ENCODE measurements around the gene NCKAP5. TPM values are rescaled to one million over a fixed set of nuclear protein-coding genes. Genes with fewer than 3 reads are reported as not detected.

Gene NCKAP5
- polyA plus RNA-seq, 1 experiment, result 16.6 TPM

GRCh38 chr2:132971310-132972061 is 596.8 kb downstream of the NCKAP5 start:
- DNase-seq (ENCODE audit: low read depth, low spot score), result no peak
- no peaks in the 10 kb centered on the region for H3K9me3 ChIP-seq (ENCODE audit: control insufficient read depth, insufficient read depth, low read length)
- H3K27ac ChIP-seq (ENCODE audit: low read depth, low read length), result no peak overlapping the region
- TF ChIP-seq CTCF (IDR thresholded peaks at IDR 0.05; ENCODE audit: low read depth, low read length), result no peak
- ChIA-PET POLR2A (no interaction called here), CTCF (no interaction called here)
- no peak overlapping the region for H3K4me3 ChIP-seq (ENCODE audit: low read depth, low read length)
- H3K27me3 ChIP-seq (ENCODE audit: control insufficient read depth, insufficient read depth, low read length), result no peaks in the 10 kb centered on the region

- no peak overlapping the region for H3K27ac ChIP-seq (ENCODE audit: low read depth, low read length)
- POLR2A ChIA-PET, result interaction anchor here (0.6 kb wide), 1 partner anchor 325 kb away, joined by 3 read pairs; no protein-coding TSS in a partner anchor
- H3K4me3 ChIP-seq (ENCODE audit: low read depth, low read length), result no peak overlapping the region
- DNase-seq (ENCODE audit: low read depth, low spot score), result no peak
- H3K9me3 ChIP-seq (ENCODE audit: control insufficient read depth, insufficient read depth, low read length), result no peaks in the 10 kb centered on the region
- no peaks in the 10 kb centered on the region for H3K27me3 ChIP-seq (ENCODE audit: control insufficient read depth, insufficient read depth, low read length)
- TF ChIP-seq CTCF (IDR thresholded peaks at IDR 0.05; ENCODE audit: low read depth, low read length), result no peak
- CTCF ChIA-PET, result no interaction called here
Observed at GRCh38 chr2:132969371-132969985, 598.8 kb downstream of the NCKAP5 start.

GRCh38 chr2:132965460-132965859 is 602.8 kb downstream of the NCKAP5 start:
- no peaks in the 10 kb centered on the region for H3K27me3 ChIP-seq (ENCODE audit: control insufficient read depth, insufficient read depth, low read length)
- no peaks in the 10 kb centered on the region for H3K9me3 ChIP-seq (ENCODE audit: control insufficient read depth, insufficient read depth, low read length)
- H3K27ac ChIP-seq (ENCODE audit: low read depth, low read length), result no peak overlapping the region
- ChIA-PET POLR2A (no interaction called here), CTCF (no interaction called here)
- no peak overlapping the region for H3K4me3 ChIP-seq (ENCODE audit: low read depth, low read length)
- DNase-seq (ENCODE audit: low read depth, low spot score), result no peak
- TF ChIP-seq CTCF (IDR thresholded peaks at IDR 0.05; ENCODE audit: low read depth, low read length), result no peak

GRCh38 chr2:132963161-132963560 is 605.1 kb downstream of the NCKAP5 start:
- no peaks in the 10 kb centered on the region for H3K9me3 ChIP-seq (ENCODE audit: control insufficient read depth, insufficient read depth, low read length)
- H3K27ac ChIP-seq (ENCODE audit: low read depth, low read length), result no peak overlapping the region
- no peak for DNase-seq (ENCODE audit: low read depth, low spot score)
- no peak for TF ChIP-seq CTCF (IDR thresholded peaks at IDR 0.05; ENCODE audit: low read depth, low read length)
- H3K27me3 ChIP-seq (ENCODE audit: control insufficient read depth, insufficient read depth, low read length), result no peaks in the 10 kb centered on the region
- CTCF ChIA-PET, result no interaction called here
- H3K4me3 ChIP-seq (ENCODE audit: low read depth, low read length), result no peak overlapping the region
- POLR2A ChIA-PET, result no interaction called here

- Histone ChIP-seq H3K9me3 (ENCODE audit: control insufficient read depth, insufficient read depth, low read length) (no peaks in the 10 kb centered on the region), H3K27me3 (ENCODE audit: control insufficient read depth, insufficient read depth, low read length) (no peaks in the 10 kb centered on the region), H3K4me3 (ENCODE audit: low read depth, low read length) (no peak overlapping the region), H3K27ac (ENCODE audit: low read depth, low read length) (no peak overlapping the region)
- ChIA-PET CTCF (no interaction called here), POLR2A (no interaction called here)
- no peak for TF ChIP-seq CTCF (IDR thresholded peaks at IDR 0.05; ENCODE audit: low read depth, low read length)
- no peak for DNase-seq (ENCODE audit: low read depth, low spot score)
Observed at GRCh38 chr2:132958887-132959286, 609.4 kb downstream of the NCKAP5 start.

Measured in AG04450 (cell line).